Ovary (tissue), 9 donors: ENCODE results near the gene TOR1AIP1. TPM values are rescaled to one million over a fixed set of nuclear protein-coding genes. Genes with fewer than 3 reads are reported as not detected.

Experiments used
- DNase-seq, 5 donors: peaks; one replicate each; pipeline ENCODE4 v3.0.0-alpha.2; 2019 to 2020
- H3K27ac ChIP-seq, 2 donors: fragments of 200-600 bp; one replicate each; pipeline versions ENCODE4 v1.5.1 to v1.8.0; 2019 to 2022
- H3K27me3 ChIP-seq: fragments of 200-600 bp; one replicate; pipeline ENCODE4 v1.8.0; 2022
- H3K36me3 ChIP-seq: fragments of 200-600 bp; sonication (generic); one replicate; pipeline ENCODE4 v1.5.1; 2019
- H3K4me1 ChIP-seq: one replicate; pipeline ENCODE4 v1.8.1; 2013; ENCODE audit warnings: mild to moderate bottlenecking, moderate library complexity; ENCODE audit not compliant: insufficient read depth
- H3K4me3 ChIP-seq: fragments of 200-600 bp; sonication (generic); one replicate; pipeline ENCODE4 v1.5.1; 2017
- H3K9me3 ChIP-seq, 2 donors: fragments of 200-600 bp in 1 of 2; sonication (generic) in 1 of 2; one replicate each; pipeline versions ENCODE4 v1.5.1 to v1.8.1; 2013 to 2019; ENCODE audit warnings: mild to moderate bottlenecking in 1 of 2, moderate library complexity in 1 of 2
- CTCF ChIP-seq, 3 donors: fragments of 450-650 bp in 2 of 3; fragments of 200-600 bp in 1 of 3; IDR thresholded peaks; one replicate each; pipeline versions ENCODE4 v1.5.1 to v1.8.0; 2016 to 2022; ENCODE audit warnings: antibody characterized with exemption in 3 of 3, mild to moderate bottlenecking in 1 of 3
- EP300 ChIP-seq: sonication (generic); formaldehyde crosslinking; IDR thresholded peaks from one replicate; pipeline ENCODE4 v1.6.1; 2017; ENCODE audit warnings: antibody characterized with exemption
- POLR2A ChIP-seq: fragments of 450-650 bp; IDR thresholded peaks from one replicate; pipeline ENCODE4 v1.6.1; 2017; ENCODE audit warnings: antibody characterized with exemption, mild to moderate bottlenecking, moderate library complexity
- WGBS, 3 donors: extraction: QIAGEN DNeasy Blood & Tissue Kit in 1 of 3; methylation state at CpG; one replicate each; pipeline versions ENCODE4 v1.1.5 to v1.1.7; 2013 to 2017; 5-methylcytosine and 5-hydroxymethylcytosine counted together
- intact Hi-C, 4 donors: fragments of 100-400 bp; cut with DNase I; formaldehyde crosslinking; loops; one replicate each; pipeline versions ENCODE4 v1.11.0 to v1.15.1; 2022 to 2023
- polyA plus RNA-seq, 2 donors: library from polyadenylated mRNA; stranded (reverse); fragments of 200-250 nt in 1 of 2; fragments of 350-450 nt in 1 of 2; fragmentation: Illumina TruSeq in 1 of 2; extraction: RNeasy Lipid Tissue Mini Kit (QIAGEN cat#74804) in 1 of 2; gene quantifications; one replicate each; pipeline ENCODE4 v1.2.3, GENCODE V29; 2013 to 2014
- total RNA-seq, 7 donors: library from RNA; depleted of rRNA in 2 of 7; stranded (reverse); fragments of >200 nt in 2 of 7; fragmentation: NEBNext Ultra II Directional in 3 of 7; extraction: Animal tissue kit (Norgen Biotek cat#: 25700) in 3 of 7; gene quantifications; one replicate each; pipeline versions ENCODE4 v1.1.0 to v1.2.4, GENCODE V29; 2016 to 2023
- donor health status: DM: no; HTN: no; CAD: no; lungs with moderate emphysema.
- donor health status: DM: no; HTN: no; CAD: no.
- donor health status: Bipolar disorder and iron deficiency.
- donor health status: DM: yes; HTN: yes; CAD: no.
- donor health status: DM: no; HTN: no; CAD: no.
- donor health status: DM: yes; HTN: yes; CAD: no.

Gene TOR1AIP1
- total and polyA plus RNA-seq, 9 donors: 46.2 to 93.5 (median 61.1) TPM

- no peak for DNase-seq
- Histone ChIP-seq H3K27me3 (no peaks in the 10 kb centered on the region), H3K27ac (no peak overlapping the region), H3K9me3 (no peaks in the 10 kb centered on the region), H3K4me3 (no peak overlapping the region), H3K4me1 (no peaks in the 10 kb centered on the region), H3K36me3 (no peaks in the 10 kb centered on the region)
- WGBS, 3 donors: 92 to 95% (median 93%) methylated on average over 6 of the region's 6 CpGs
- TF ChIP-seq EP300 (no peak), CTCF (IDR thresholded peaks at IDR 0.05) (no peak), POLR2A (no peak)
- intact Hi-C loops: loop anchor here in 3 of 4 donors (5.0 to 10.0 kb wide), 2 partner anchors 309 to 312 kb away; no protein-coding TSS in a partner anchor
Measured at GRCh38 chr1:179865377-179865776, 16.7 kb upstream of the TOR1AIP1 start.

GRCh38 chr1:179866616-179867015, 15.5 kb upstream of the TOR1AIP1 start:
- Histone ChIP-seq H3K27me3 (no peaks in the 10 kb centered on the region), H3K36me3 (no peaks in the 10 kb centered on the region), H3K4me1 (no peaks in the 10 kb centered on the region), H3K9me3 (no peaks in the 10 kb centered on the region), H3K27ac (no peak overlapping the region), H3K4me3 (no peak overlapping the region)
- TF ChIP-seq EP300: no peak
- TF ChIP-seq POLR2A: no peak
- TF ChIP-seq CTCF (IDR thresholded peaks at IDR 0.05): no peak
- DNase-seq: no peak
- 93 to 95% (median 94%) methylated on average over 7 of the region's 7 CpGs for WGBS, 3 donors
- intact Hi-C loops: loop anchor here in 3 of 4 donors (5.0 to 10.0 kb wide), 2 partner anchors 308 to 311 kb away; no protein-coding TSS in a partner anchor

GRCh38 chr1:179867493-179868330, 14.4 kb upstream of the TOR1AIP1 start:
- Histone ChIP-seq H3K27ac (no peak overlapping the region), H3K36me3 (no peaks in the 10 kb centered on the region), H3K4me1 (no peaks in the 10 kb centered on the region), H3K9me3 (no peaks in the 10 kb centered on the region), H3K4me3 (no peak overlapping the region), H3K27me3 (no peaks in the 10 kb centered on the region)
- TF ChIP-seq EP300 (no peak), CTCF (IDR thresholded peaks at IDR 0.05) (peak in 1 of 3 donors; percentile 42)
- intact Hi-C loops: loop anchor here in 3 of 4 donors (5.0 to 10.0 kb wide), 2 partner anchors 307 to 310 kb away; no protein-coding TSS in a partner anchor
- 15 to 22% (median 17%) methylated on average over 1 of the region's 1 CpG for WGBS, 3 donors
- peak in 4 of 5 donors; percentile 28 to 59 (median 48) for DNase-seq

- no peaks in the 10 kb centered on the region for H3K36me3 ChIP-seq
- intact Hi-C loops: no loop called here
- no peak for TF ChIP-seq POLR2A
- no peak for TF ChIP-seq CTCF (IDR thresholded peaks at IDR 0.05)
- TF ChIP-seq EP300: no peak
- H3K4me3 ChIP-seq: no peak overlapping the region
- H3K27ac ChIP-seq: no peak overlapping the region
- no peaks in the 10 kb centered on the region for H3K27me3 ChIP-seq
- no peaks in the 10 kb centered on the region for H3K4me1 ChIP-seq
- no peak for DNase-seq
- WGBS, 3 donors: 92 to 98% (median 96%) methylated on average over 1 of the region's 1 CpG
- H3K9me3 ChIP-seq: no peaks in the 10 kb centered on the region
Measured at GRCh38 chr1:179870870-179871269, 11.2 kb upstream of the TOR1AIP1 start.
